Measurements from ENCODE around the gene PRRG3.

Gene PRRG3

GRCh38 chrX:151745651-151746050 is 50.4 kb downstream of the PRRG3 start:
- 69% methylated on average over 4 of the region's 6 CpGs for whole genome bisulfite sequencing

GRCh38 chrX:151746502-151746901 is 51.2 kb downstream of the PRRG3 start:
- Histone ChIP-seq H3K4me2 (ENCODE audit: low read length, poor library complexity, severe bottlenecking) (no peak overlapping the region), H3K9ac (ENCODE audit: low read length) (no peak overlapping the region), H2BK12ac (ENCODE audit: low read length in 2 of 2) (no peak overlapping the region), H2BK120ac (ENCODE audit: low read depth, low read length) (no peak overlapping the region), H3K4ac (ENCODE audit: low read depth in 1 of 2, low read length in 2 of 2) (no peak overlapping the region), H3K23ac (ENCODE audit: low read length in 2 of 2) (no peak overlapping the region), H3K18ac (ENCODE audit: low read depth in 1 of 2, low read length in 2 of 2) (no peak overlapping the region), H3K36me3 (ENCODE audit: control insufficient read depth in 1 of 2, insufficient read depth in 2 of 2, low read depth in 1 of 2, low read length in 2 of 2) (no peaks in the 10 kb centered on the region), H2AK5ac (ENCODE audit: low read length, severe bottlenecking) (no peak overlapping the region), H2AFZ (ENCODE audit: low read depth, low read length) (no peak overlapping the region), H3K27me3 (ENCODE audit: control insufficient read depth in 1 of 2, insufficient read depth in 1 of 2, low read length in 2 of 2) (peaks cover 0 to 57% of the 10 kb centered on the region in 2 experiments), H4K8ac (ENCODE audit: low read length) (no peak overlapping the region), H3K79me1 (replicated peaks; ENCODE audit: low read length, poor library complexity, severe bottlenecking) (no peaks in the 10 kb centered on the region), H3K14ac (ENCODE audit: low read length in 2 of 2) (no peak overlapping the region), H2BK5ac (ENCODE audit: low read depth, low read length, poor library complexity, severe bottlenecking) (no peak overlapping the region), H3K4me1 (ENCODE audit: control insufficient read depth, insufficient read depth, low read depth, low read length) (no peaks in the 10 kb centered on the region), H3K4me3 (ENCODE audit: insufficient read depth in 1 of 2, low read depth in 1 of 2, low read length in 2 of 2) (no peak overlapping the region), H4K91ac (ENCODE audit: low read length) (no peak overlapping the region), H3K27ac (ENCODE audit: low read length, poor library complexity, severe bottlenecking) (no peak overlapping the region), H2BK15ac (ENCODE audit: low read depth, poor library complexity, severe bottlenecking) (no peak overlapping the region), H3K9me3 (ENCODE audit: control insufficient read depth, low read length) (peaks cover 8% of the 10 kb centered on the region)
- no CpG with 5 or more reads among the region's 2 CpGs for WGBS
- no peak for DNase-seq

More at GRCh38 chrX:151745651-151746050, 50.4 kb downstream of the PRRG3 start:
- Histone ChIP-seq H3K18ac (ENCODE audit: low read depth in 1 of 2, low read length in 2 of 2) (no peak overlapping the region), H3K4me3 (ENCODE audit: insufficient read depth in 1 of 2, low read depth in 1 of 2, low read length in 2 of 2) (no peak overlapping the region), H3K36me3 (ENCODE audit: control insufficient read depth in 1 of 2, insufficient read depth in 2 of 2, low read depth in 1 of 2, low read length in 2 of 2) (no peaks in the 10 kb centered on the region), H3K9ac (ENCODE audit: low read length) (no peak overlapping the region), H2AFZ (ENCODE audit: low read depth, low read length) (no peak overlapping the region), H3K4me2 (ENCODE audit: low read length, poor library complexity, severe bottlenecking) (no peak overlapping the region), H2BK120ac (ENCODE audit: low read depth, low read length) (no peak overlapping the region), H3K4ac (ENCODE audit: low read depth in 1 of 2, low read length in 2 of 2) (no peak overlapping the region), H3K9me3 (ENCODE audit: control insufficient read depth, low read length) (peaks cover 15% of the 10 kb centered on the region), H4K8ac (ENCODE audit: low read length) (no peak overlapping the region), H2AK5ac (ENCODE audit: low read length, severe bottlenecking) (no peak overlapping the region), H3K27ac (ENCODE audit: low read length, poor library complexity, severe bottlenecking) (no peak overlapping the region), H2BK15ac (ENCODE audit: low read depth, poor library complexity, severe bottlenecking) (no peak overlapping the region), H3K4me1 (ENCODE audit: control insufficient read depth, insufficient read depth, low read depth, low read length) (no peaks in the 10 kb centered on the region), H3K27me3 (ENCODE audit: control insufficient read depth in 1 of 2, insufficient read depth in 1 of 2, low read length in 2 of 2) (peaks cover 0 to 52% of the 10 kb centered on the region in 2 experiments), H2BK12ac (ENCODE audit: low read length in 2 of 2) (no peak overlapping the region), H3K23ac (ENCODE audit: low read length in 2 of 2) (no peak overlapping the region), H3K14ac (ENCODE audit: low read length in 2 of 2) (no peak overlapping the region), H4K91ac (ENCODE audit: low read length) (no peak overlapping the region), H3K79me1 (replicated peaks; ENCODE audit: low read length, poor library complexity, severe bottlenecking) (no peaks in the 10 kb centered on the region), H2BK5ac (ENCODE audit: low read depth, low read length, poor library complexity, severe bottlenecking) (no peak overlapping the region)
- no peak for DNase-seq

DNA sequence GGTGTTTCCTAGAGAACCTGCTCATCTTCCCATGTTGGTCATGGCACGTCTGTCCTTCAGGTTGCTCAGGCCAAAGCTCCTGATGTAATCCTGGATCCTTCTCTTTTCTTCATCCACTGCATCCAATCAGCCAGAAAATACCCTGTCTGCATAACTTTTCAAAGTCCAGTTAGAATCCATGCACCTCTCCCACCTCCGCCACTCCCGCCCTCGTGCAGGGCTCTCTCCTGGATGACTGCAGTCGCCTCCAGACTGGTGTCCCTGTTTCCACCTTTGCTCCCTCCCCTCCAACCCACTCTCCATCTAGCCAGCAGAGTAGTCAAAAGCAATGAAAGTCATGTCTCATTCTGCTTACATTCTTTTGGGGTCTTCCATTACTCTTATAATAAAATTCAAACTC is 55.3 kb downstream of the PRRG3 start:
- DNase-seq: no peak
- H4K8ac ChIP-seq (ENCODE audit: low read length): no peak overlapping the region
- no peak overlapping the region for H2BK5ac ChIP-seq (ENCODE audit: low read depth, low read length, poor library complexity, severe bottlenecking)
- H3K36me3 ChIP-seq (ENCODE audit: control insufficient read depth in 1 of 2, insufficient read depth in 2 of 2, low read depth in 1 of 2, low read length in 2 of 2): no peaks in the 10 kb centered on the region
- no peak overlapping the region for H3K27ac ChIP-seq (ENCODE audit: low read length, poor library complexity, severe bottlenecking)
- H3K4ac ChIP-seq (ENCODE audit: low read depth in 1 of 2, low read length in 2 of 2): no peak overlapping the region
- 84% methylated on average over 5 of the region's 5 CpGs for WGBS
- no peak overlapping the region for H3K14ac ChIP-seq (ENCODE audit: low read length in 2 of 2)
- H2BK120ac ChIP-seq (ENCODE audit: low read depth, low read length): no peak overlapping the region
- H2BK12ac ChIP-seq (ENCODE audit: low read length in 2 of 2): no peak overlapping the region
- H3K23ac ChIP-seq (ENCODE audit: low read length in 2 of 2): no peak overlapping the region
- H3K27me3 ChIP-seq (ENCODE audit: control insufficient read depth in 1 of 2, insufficient read depth in 1 of 2, low read length in 2 of 2): peaks cover 0 to 69% of the 10 kb centered on the region in 2 experiments
- H2AK5ac ChIP-seq (ENCODE audit: low read length, severe bottlenecking): no peak overlapping the region
- no peak overlapping the region for H3K4me2 ChIP-seq (ENCODE audit: low read length, poor library complexity, severe bottlenecking)
- H3K18ac ChIP-seq (ENCODE audit: low read depth in 1 of 2, low read length in 2 of 2): no peak overlapping the region
- no peak overlapping the region for H2AFZ ChIP-seq (ENCODE audit: low read depth, low read length)
- no peak overlapping the region for H2BK15ac ChIP-seq (ENCODE audit: low read depth, poor library complexity, severe bottlenecking)
- H3K9me3 ChIP-seq (ENCODE audit: control insufficient read depth, low read length): no peaks in the 10 kb centered on the region
- H4K91ac ChIP-seq (ENCODE audit: low read length): no peak overlapping the region
- no peak overlapping the region for H3K4me3 ChIP-seq (ENCODE audit: insufficient read depth in 1 of 2, low read depth in 1 of 2, low read length in 2 of 2)
- H3K4me1 ChIP-seq (ENCODE audit: control insufficient read depth, insufficient read depth, low read depth, low read length): no peaks in the 10 kb centered on the region
- no peaks in the 10 kb centered on the region for H3K79me1 ChIP-seq (replicated peaks; ENCODE audit: low read length, poor library complexity, severe bottlenecking)
- no peak overlapping the region for H3K9ac ChIP-seq (ENCODE audit: low read length)

DNA sequence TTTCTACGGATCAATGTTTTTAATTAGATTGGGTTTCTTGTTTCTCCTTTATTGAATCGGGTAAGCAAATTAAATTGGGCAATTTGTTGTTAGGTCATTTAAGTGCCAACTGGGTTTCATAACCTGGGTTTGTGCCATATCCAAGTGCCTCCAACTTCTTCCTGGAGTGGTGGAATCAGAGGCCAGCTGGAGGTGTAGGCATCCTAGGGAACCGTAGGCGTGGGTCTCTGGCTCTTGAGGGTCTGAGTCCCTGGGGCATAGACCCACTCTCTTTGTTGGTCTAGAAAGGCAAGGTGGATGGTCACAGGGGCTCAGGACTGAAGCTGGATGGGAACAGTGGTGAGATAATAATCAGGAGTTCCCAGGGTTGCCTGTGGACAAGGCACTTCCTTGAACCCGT is 57.6 kb downstream of the PRRG3 start:
- Histone ChIP-seq H3K36me3 (ENCODE audit: control insufficient read depth in 1 of 2, insufficient read depth in 2 of 2, low read depth in 1 of 2, low read length in 2 of 2) (no peaks in the 10 kb centered on the region), H4K8ac (ENCODE audit: low read length) (no peak overlapping the region), H3K14ac (ENCODE audit: low read length in 2 of 2) (no peak overlapping the region), H2BK120ac (ENCODE audit: low read depth, low read length) (no peak overlapping the region), H2AFZ (ENCODE audit: low read depth, low read length) (no peak overlapping the region), H4K91ac (ENCODE audit: low read length) (no peak overlapping the region), H3K79me1 (replicated peaks; ENCODE audit: low read length, poor library complexity, severe bottlenecking) (no peaks in the 10 kb centered on the region), H3K27ac (ENCODE audit: low read length, poor library complexity, severe bottlenecking) (no peak overlapping the region), H3K18ac (ENCODE audit: low read depth in 1 of 2, low read length in 2 of 2) (no peak overlapping the region), H3K4me3 (ENCODE audit: insufficient read depth in 1 of 2, low read depth in 1 of 2, low read length in 2 of 2) (no peak overlapping the region), H3K4me1 (ENCODE audit: control insufficient read depth, insufficient read depth, low read depth, low read length) (no peaks in the 10 kb centered on the region), H3K9ac (ENCODE audit: low read length) (no peak overlapping the region), H2BK12ac (ENCODE audit: low read length in 2 of 2) (no peak overlapping the region), H3K23ac (ENCODE audit: low read length in 2 of 2) (no peak overlapping the region), H2AK5ac (ENCODE audit: low read length, severe bottlenecking) (no peak overlapping the region), H3K4me2 (ENCODE audit: low read length, poor library complexity, severe bottlenecking) (no peak overlapping the region), H2BK5ac (ENCODE audit: low read depth, low read length, poor library complexity, severe bottlenecking) (no peak overlapping the region), H3K27me3 (ENCODE audit: control insufficient read depth in 1 of 2, insufficient read depth in 1 of 2, low read length in 2 of 2) (peaks cover 0 to 69% of the 10 kb centered on the region in 2 experiments), H3K9me3 (ENCODE audit: control insufficient read depth, low read length) (no peaks in the 10 kb centered on the region), H2BK15ac (ENCODE audit: low read depth, poor library complexity, severe bottlenecking) (no peak overlapping the region), H3K4ac (ENCODE audit: low read depth in 1 of 2, low read length in 2 of 2) (no peak overlapping the region)
- 61% methylated on average over 5 of the region's 5 CpGs for WGBS
- DNase-seq: no peak
